Motor neuron (in vitro differentiated cells): ENCODE results near the gene MRPS18A. TPM values are rescaled to one million over a fixed set of nuclear protein-coding genes. Genes with fewer than 3 reads are reported as not detected.

ENCODE experiments used
- total RNA-seq, 8 experiments: library from RNA; unstranded; fragments of 300-600 nt; gene quantifications; 2 replicates each; pipeline versions ENCODE4 v1.2.3 to v1.2.4, GENCODE V29; 2022

Gene MRPS18A
- total RNA-seq, 8 experiments from 2014 or later = 28.8 to 98.9 (median 56.5) TPM

Other genes with a start within 250 kb of the MRPS18A start
- gene DLK2, start 232.2 kb downstream of the MRPS18A start, total RNA-seq = 1 to 10 TPM; 1.5 to 6.5 (median 5.0) TPM
- gene TJAP1, start 210.2 kb downstream of the MRPS18A start, total RNA-seq = 10 to 100 TPM in 7 of 8 experiments, 1 to 10 TPM in 1; 7.4 to 24.2 (median 12.7) TPM
- gene LRRC73, start 177.4 kb downstream of the MRPS18A start, total RNA-seq = 1 to 10 TPM in 4 of 8 experiments, under 1 TPM in 4; 0.67 to 3.7 (median 1.4) TPM
- gene YIPF3, start 170.9 kb downstream of the MRPS18A start, total RNA-seq = 100 to 1,000 TPM in 4 of 8 experiments, 10 to 100 TPM in 4; 59.3 to 142 (median 101) TPM
- gene POLR1C, start 170.7 kb downstream of the MRPS18A start, total RNA-seq = 10 to 100 TPM; 27.7 to 56.9 (median 41.8) TPM
- 10 to 100 TPM; 29.4 to 70.9 (median 38.8) TPM for gene XPO5, start 111.8 kb downstream of the MRPS18A start, total RNA-seq
- gene POLH, start 111.6 kb downstream of the MRPS18A start, total RNA-seq = 10 to 100 TPM in 5 of 8 experiments, 1 to 10 TPM in 3; 4.9 to 44.8 (median 16.4) TPM
- 10 to 100 TPM; 31.2 to 86.5 (median 43.7) TPM for gene GTPBP2, start 58.5 kb downstream of the MRPS18A start, total RNA-seq
- gene MAD2L1BP, start 52.0 kb downstream of the MRPS18A start, total RNA-seq = 10 to 100 TPM; 24.7 to 44.9 (median 30.4) TPM
- 1 to 10 TPM; 1.1 to 9.7 (median 4.6) TPM for gene RSPH9, start 42.8 kb downstream of the MRPS18A start, total RNA-seq
- 100 to 1,000 TPM in 5 of 8 experiments, 10 to 100 TPM in 3; 19.9 to 266 (median 164) TPM for gene VEGFA, start 82.4 kb upstream of the MRPS18A start, total RNA-seq